Karpas-422 (cell line): ENCODE results near the gene EDDM3A. TPM values are rescaled to one million over a fixed set of nuclear protein-coding genes. Genes with fewer than 3 reads are reported as not detected.

Experiments
- DNase-seq: peaks from one replicate; pipeline ENCODE4 v3.0.0-alpha.2; 2015
- H2AFZ ChIP-seq: fragments of 200-600 bp; sonication (generic); 2 replicates; pipeline ENCODE4 v1.6.1; 2014; ENCODE audit warnings: antibody characterized with exemption, low read length, mixed read lengths
- H3K27ac ChIP-seq: fragments of 200-600 bp; sonication (generic); 2 replicates; pipeline ENCODE4 v1.5.1; 2014; ENCODE audit warnings: mild to moderate bottlenecking, low read length, moderate library complexity
- H3K27me3 ChIP-seq: fragments of 200-600 bp; sonication (generic); 2 replicates; pipeline ENCODE4 v1.6.1; 2014; ENCODE audit warnings: low read length, mixed read lengths
- H3K36me3 ChIP-seq: fragments of 200-600 bp; sonication (generic); 2 replicates; pipeline ENCODE4 v1.6.1; 2014; ENCODE audit warnings: low read length, mixed read lengths; ENCODE audit not compliant: insufficient read depth
- H3K4me1 ChIP-seq: fragments of 200-600 bp; sonication (generic); 2 replicates; pipeline ENCODE4 v1.6.1; 2014; ENCODE audit warnings: mild to moderate bottlenecking, low read length, mixed read lengths
- H3K4me2 ChIP-seq: fragments of 200-600 bp; sonication (generic); 2 replicates; pipeline ENCODE4 v1.6.1; 2014; ENCODE audit warnings: low read length, low read depth, mild to moderate bottlenecking; ENCODE audit not compliant: poor library complexity, severe bottlenecking
- H3K4me3 ChIP-seq: fragments of 200-600 bp; sonication (generic); 2 replicates; pipeline ENCODE4 v1.5.1; 2014; ENCODE audit warnings: mild to moderate bottlenecking, antibody characterized with exemption, low read length, mixed read lengths
- H3K79me2 ChIP-seq: fragments of 200-600 bp; sonication (generic); 2 replicates; pipeline ENCODE4 v1.6.1; 2014; ENCODE audit warnings: mild to moderate bottlenecking, low read length, mixed read lengths
- H3K9ac ChIP-seq: fragments of 200-600 bp; sonication (generic); 2 replicates; pipeline ENCODE4 v1.6.0; 2014; ENCODE audit warnings: low read length
- H3K9me2 ChIP-seq: fragments of 200-600 bp; sonication (generic), shearing (Covaris generic); replicated peaks from 2 replicates; pipeline ENCODE4 v1.6.0; 2014; ENCODE audit warnings: mild to moderate bottlenecking, low read length, moderate library complexity; ENCODE audit not compliant: insufficient read depth
- H3K9me3 ChIP-seq: fragments of 300-700, 200-600 bp; sonication (generic); 2 replicates; pipeline ENCODE4 v1.6.1; 2014; ENCODE audit warnings: low read length, mixed read lengths
- H4K20me1 ChIP-seq: fragments of 200-600 bp; sonication (generic); 2 replicates; pipeline ENCODE4 v1.6.1; 2014; ENCODE audit warnings: mild to moderate bottlenecking, antibody characterized with exemption, low read length, low read depth; ENCODE audit not compliant: insufficient read depth
- total RNA-seq: library from RNA; depleted of rRNA; stranded (reverse); fragments of >200 nt; shearing (Covaris generic); gene quantifications from 2 replicates; pipeline ENCODE4 v1.2.3, GENCODE V29; 2014; ENCODE audit warnings: low replicate concordance; rRNA removed

Gene EDDM3A
- total RNA-seq, 1 experiment from 2014 or later: not detected

DNA sequence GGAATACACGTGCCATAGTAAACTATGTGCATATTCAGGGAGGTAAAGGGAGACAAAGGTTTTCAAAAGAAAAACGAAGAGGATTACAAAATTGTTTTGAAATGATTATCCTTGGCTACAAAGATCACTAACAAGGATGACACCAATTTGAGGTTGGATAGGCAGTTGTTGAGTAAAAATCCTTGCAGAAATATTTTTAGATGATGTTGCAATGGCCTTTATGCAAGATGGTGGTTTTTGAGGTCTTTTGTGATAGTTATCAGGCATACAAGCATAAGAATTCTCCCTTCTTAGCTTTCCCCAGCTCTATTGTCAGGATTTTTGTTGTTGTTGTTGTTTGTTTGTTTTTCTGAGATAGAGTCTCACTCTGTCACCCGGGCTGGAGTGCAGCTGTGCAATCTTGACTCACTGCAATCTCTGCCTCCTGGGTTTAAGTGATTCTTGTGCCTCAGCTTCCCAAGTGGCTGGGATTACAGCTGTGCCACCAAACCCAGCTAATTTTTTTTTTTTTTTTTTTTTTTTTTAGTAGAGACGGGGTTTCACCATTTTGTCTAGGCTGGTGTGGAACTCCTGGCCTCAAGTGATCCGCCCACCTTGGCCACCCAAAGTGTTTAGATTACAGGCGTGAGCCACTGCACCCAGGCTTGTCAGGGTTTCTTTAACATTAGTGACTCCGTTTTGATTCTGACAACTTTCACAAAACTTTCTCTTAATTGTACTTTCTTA, 49.1 kb downstream of the EDDM3A start:
- no peak overlapping the region for H3K27ac ChIP-seq
- H3K9me3 ChIP-seq: no peaks in the 10 kb centered on the region
- H3K9me2 ChIP-seq: no peaks in the 10 kb centered on the region
- H3K79me2 ChIP-seq: no peaks in the 10 kb centered on the region
- DNase-seq: no peak
- no peaks in the 10 kb centered on the region for H3K36me3 ChIP-seq
- H3K4me3 ChIP-seq: no peak overlapping the region
- no peak overlapping the region for H3K4me2 ChIP-seq
- H3K4me1 ChIP-seq: no peaks in the 10 kb centered on the region
- H3K27me3 ChIP-seq: 0 out of 2 replicates have a peak, but pooled peaks cover 2% of the 10 kb centered on the region
- no peaks in the 10 kb centered on the region for H4K20me1 ChIP-seq
- H2AFZ ChIP-seq: no peak overlapping the region
- no peak overlapping the region for H3K9ac ChIP-seq

DNA sequence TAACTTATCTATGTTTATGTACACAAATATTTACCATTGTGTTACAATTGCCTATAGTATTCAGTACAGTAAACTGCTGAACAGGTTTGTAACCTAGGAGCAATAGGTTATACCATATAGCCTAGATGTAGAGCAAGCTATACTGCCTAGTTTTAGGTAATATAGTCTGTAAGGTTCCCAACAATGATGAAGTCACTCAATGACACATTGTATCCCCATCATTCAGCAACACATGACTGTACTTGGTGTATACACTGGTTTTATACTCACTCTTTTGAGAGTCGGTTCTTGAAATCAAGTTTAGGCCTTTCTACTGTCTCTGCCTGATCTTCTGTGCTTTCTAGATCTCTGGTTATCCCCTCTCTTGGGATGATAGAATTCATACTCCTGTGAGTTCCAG, 51.5 kb downstream of the EDDM3A start:
- Histone ChIP-seq H4K20me1 (no peaks in the 10 kb centered on the region), H2AFZ (no peak overlapping the region), H3K36me3 (no peaks in the 10 kb centered on the region), H3K4me1 (no peaks in the 10 kb centered on the region), H3K9me2 (no peaks in the 10 kb centered on the region), H3K4me2 (no peak overlapping the region), H3K79me2 (no peaks in the 10 kb centered on the region), H3K4me3 (no peak overlapping the region), H3K27ac (no peak overlapping the region), H3K9ac (no peak overlapping the region), H3K9me3 (no peaks in the 10 kb centered on the region), H3K27me3 (0 out of 2 replicates have a peak, but pooled peaks cover 2% of the 10 kb centered on the region)
- no peak for DNase-seq

Other genes with a start within 250 kb of the EDDM3A start
- not detected in 2 replicates for gene RNASE10, start 240.3 kb upstream of the EDDM3A start, total RNA-seq
- gene RNASE9, start 184.8 kb upstream of the EDDM3A start, total RNA-seq: not detected in 2 replicates
- gene RNASE11, start 157.9 kb upstream of the EDDM3A start, total RNA-seq: not detected in 2 replicates
- gene RNASE12, start 154.5 kb upstream of the EDDM3A start, total RNA-seq: not detected in 2 replicates
- not detected in 2 replicates for gene OR6S1, start 104.2 kb upstream of the EDDM3A start, total RNA-seq
- 0.48 and 0.54 TPM in 2 replicates for gene RNASE4, start 61.3 kb upstream of the EDDM3A start, total RNA-seq
- 0.32 and 1.9 TPM in 2 replicates for gene ANG, start 57.1 kb upstream of the EDDM3A start, total RNA-seq
- gene EDDM3B, start 22.5 kb downstream of the EDDM3A start, total RNA-seq: 0.22 TPM in 1 of 2 replicates, not detected in the other
- not detected in 2 replicates for gene RNASE6, start 35.4 kb downstream of the EDDM3A start, total RNA-seq
- not detected in 2 replicates for gene RNASE1, start 57.0 kb downstream of the EDDM3A start, total RNA-seq
- not detected in 2 replicates for gene RNASE3, start 145.5 kb downstream of the EDDM3A start, total RNA-seq
- not detected in 2 replicates for gene RNASE2, start 209.6 kb downstream of the EDDM3A start, total RNA-seq
- gene METTL17, start 244.1 kb downstream of the EDDM3A start, total RNA-seq: 110 and 150 TPM in 2 replicates